Panc1 (cell line): ENCODE measurements around the gene AP4B1. TPM values are rescaled to one million over a fixed set of nuclear protein-coding genes. Genes with fewer than 3 reads are reported as not detected.

Experiments used
- ATAC-seq: fragments of 200-7000 bp; cut with Tn5 transposase; 2 replicates; pipeline ENCODE4 v1.9.1; 2020; ENCODE audit warnings: mild to moderate bottlenecking, moderate library complexity
- BruUV-seq: library from RNA; stranded (reverse); fragments of 400-500 nt; replicated peaks from 2 replicates; lab custom pipeline; 2021; lab: Mats Ljungman, UMichigan
- CTCF ChIA-PET: fragments of 300-600 bp; sonication (Branson Sonifier 250); formaldehyde crosslinking; loops from one replicate; lab custom pipeline; 2022; ENCODE audit warnings: antibody characterized with exemption; lab: Charles Lee
- POLR2A ChIA-PET: fragments of 300-600 bp; sonication (Branson Sonifier 250); formaldehyde crosslinking; loops from one replicate; lab custom pipeline; 2022; ENCODE audit warnings: antibody characterized with exemption; lab: Charles Lee
- DNase-seq: peaks from one replicate; pipeline ENCODE4 v3.0.0-alpha.2; 2010; ENCODE audit warnings: low read depth, low spot score
- H3K27ac ChIP-seq: 2 replicates; pipeline ENCODE4 v1.5.1; 2011; ENCODE audit warnings: mild to moderate bottlenecking, low read length, inconsistent platforms
- H3K27me3 ChIP-seq: fragments of 200-500 bp; sonication (Bioruptor generic); 2 replicates; pipeline ENCODE4 v1.6.0; 2014; ENCODE audit warnings: low read length, inconsistent platforms; ENCODE audit not compliant: control insufficient read depth, insufficient read depth
- H3K36me3 ChIP-seq: fragments of 200-500 bp; sonication (Bioruptor generic); 2 replicates; pipeline ENCODE4 v1.5.1; 2014; ENCODE audit warnings: inconsistent platforms, mild to moderate bottlenecking, low read length, moderate library complexity; ENCODE audit not compliant: control insufficient read depth, insufficient read depth
- H3K4me1 ChIP-seq: 2 replicates; pipeline ENCODE4 v1.5.1; 2011; ENCODE audit warnings: inconsistent platforms, mild to moderate bottlenecking, low read length, moderate library complexity; ENCODE audit not compliant: control insufficient read depth, insufficient read depth
- H3K4me3 ChIP-seq, 2 experiments: 2 replicates each; pipeline ENCODE4 v1.5.1; 2011 to 2012; ENCODE audit warnings: low read depth in 2 of 2, low read length in 2 of 2, mild to moderate bottlenecking in 2 of 2, inconsistent platforms in 1 of 2, moderate library complexity in 1 of 2
- H3K9me3 ChIP-seq: fragments of 200-500 bp; sonication (Bioruptor generic); 2 replicates; pipeline ENCODE4 v1.5.1; 2014; ENCODE audit warnings: low read depth, mild to moderate bottlenecking, inconsistent platforms, low read length, moderate library complexity; ENCODE audit not compliant: control insufficient read depth, insufficient read depth
- POLR2AphosphoS5 ChIP-seq: IDR thresholded peaks from 2 replicates; pipeline ENCODE4 v1.6.1; 2012; ENCODE audit warnings: mild to moderate bottlenecking, low read depth, low read length, moderate library complexity
- SIN3A ChIP-seq: IDR thresholded peaks from 2 replicates; pipeline ENCODE4 v1.6.1; 2012; ENCODE audit warnings: low read depth, mild to moderate bottlenecking, low read length, moderate library complexity, borderline replicate concordance; ENCODE audit not compliant: insufficient read depth
- TCF7L2 ChIP-seq: IDR thresholded peaks from 2 replicates; pipeline ENCODE4 v1.6.1; 2011; ENCODE audit warnings: mild to moderate bottlenecking, low read depth, low read length, inconsistent platforms
- in situ Hi-C: cut with HindIII; loops from 2 replicates; pipeline ENCODE4 v1.10.0; 2016; ENCODE audit warnings: low sequenced_read_pairs, low pct_unique_long_range_greater_than_20kb
- intact Hi-C: fragments of 100-400 bp; cut with micrococcal nuclease; formaldehyde crosslinking; loops from one replicate; pipeline ENCODE4 v1.10.0; 2022; ENCODE audit not compliant: unreplicated experiment
- total RNA-seq: library from RNA; stranded (reverse); gene quantifications from one replicate; pipeline ENCODE4 v1.2.1, GENCODE V29; 2021; ENCODE audit not compliant: unreplicated experiment
- TF ChIP-seq, protein P1 (sequence below), 2 experiments: IDR thresholded peaks; 2 replicates each; pipeline ENCODE4 v1.6.1; 2011 to 2012; ENCODE audit warnings: low read depth in 2 of 2, control low read depth in 1 of 2, low read length in 1 of 2, mild to moderate bottlenecking in 1 of 2, moderate library complexity in 1 of 2; ENCODE audit not compliant: insufficient read depth in 1 of 2

The AP4B1 gene
- total RNA-seq, 1 experiment from 2014 or later: 14.2 TPM

DNA sequence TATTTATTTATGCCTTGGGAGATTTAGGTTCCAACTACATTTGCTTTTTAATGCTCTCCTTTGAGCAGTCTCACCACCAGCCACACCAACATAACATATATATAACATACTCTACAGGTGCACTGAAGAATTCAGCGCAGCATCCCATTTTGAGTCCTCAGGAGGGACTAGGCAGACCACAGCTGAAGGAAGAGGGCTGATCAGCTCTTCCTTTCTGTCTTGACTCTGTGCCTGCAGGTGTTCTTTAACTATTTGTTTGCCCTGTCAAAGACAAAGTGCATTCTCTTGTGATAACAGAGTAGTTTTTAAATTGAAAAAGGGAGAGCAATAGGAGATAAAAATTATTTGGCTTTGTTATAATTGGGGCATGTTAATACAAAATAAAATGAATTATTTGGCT, 41.5 kb upstream of the AP4B1 start:
- Histone ChIP-seq H3K4me1 (no peaks in the 10 kb centered on the region), H3K36me3 (no peaks in the 10 kb centered on the region; the same call in 1 of the 2 replicates), H3K27me3 (no peaks in the 10 kb centered on the region), H3K4me3 (no peak overlapping the region), H3K27ac (no peak overlapping the region), H3K9me3 (no peaks in the 10 kb centered on the region)
- intact Hi-C loops (no loop called here), in situ Hi-C loops (no loop called here)
- ChIA-PET POLR2A (interaction anchor here (0.6 to 0.8 kb wide), 2 partner anchors 16 to 42 kb away, joined by 3 to 5 read pairs; partner anchors contain the start of gene AP4B1), CTCF (no interaction called here)
- DNase-seq (no peak), ATAC-seq (no peak)
- no TSS peak for BruUV-seq
- TF ChIP-seq TCF7L2: no peak

DNA sequence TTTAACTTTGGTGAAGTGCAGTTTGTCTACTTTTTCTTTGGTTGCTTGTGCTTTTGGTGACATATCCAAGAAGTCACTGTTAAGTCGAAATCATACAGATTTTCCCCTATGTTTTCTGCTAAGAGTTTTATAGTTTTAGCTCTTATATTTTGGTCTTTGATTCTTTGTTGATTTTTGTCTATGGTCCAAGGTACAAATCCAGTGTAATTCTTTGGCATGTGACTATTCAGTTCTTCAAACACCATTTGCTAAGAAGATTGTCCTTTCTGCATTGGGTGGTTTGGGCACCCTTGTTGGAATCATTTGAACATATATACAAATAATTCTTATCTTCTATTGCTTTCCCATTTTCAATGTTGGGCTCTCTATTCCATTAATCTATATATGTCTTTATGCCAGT, 40.7 kb upstream of the AP4B1 start:
- no peak overlapping the region for H3K27ac ChIP-seq
- no peak for ATAC-seq
- H3K4me3 ChIP-seq: no peak overlapping the region
- H3K36me3 ChIP-seq: no peaks in the 10 kb centered on the region; the same call in 1 of the 2 replicates
- TF ChIP-seq POLR2AphosphoS5 (no peak), TCF7L2 (no peak)
- TF ChIP-seq, protein P1, sequence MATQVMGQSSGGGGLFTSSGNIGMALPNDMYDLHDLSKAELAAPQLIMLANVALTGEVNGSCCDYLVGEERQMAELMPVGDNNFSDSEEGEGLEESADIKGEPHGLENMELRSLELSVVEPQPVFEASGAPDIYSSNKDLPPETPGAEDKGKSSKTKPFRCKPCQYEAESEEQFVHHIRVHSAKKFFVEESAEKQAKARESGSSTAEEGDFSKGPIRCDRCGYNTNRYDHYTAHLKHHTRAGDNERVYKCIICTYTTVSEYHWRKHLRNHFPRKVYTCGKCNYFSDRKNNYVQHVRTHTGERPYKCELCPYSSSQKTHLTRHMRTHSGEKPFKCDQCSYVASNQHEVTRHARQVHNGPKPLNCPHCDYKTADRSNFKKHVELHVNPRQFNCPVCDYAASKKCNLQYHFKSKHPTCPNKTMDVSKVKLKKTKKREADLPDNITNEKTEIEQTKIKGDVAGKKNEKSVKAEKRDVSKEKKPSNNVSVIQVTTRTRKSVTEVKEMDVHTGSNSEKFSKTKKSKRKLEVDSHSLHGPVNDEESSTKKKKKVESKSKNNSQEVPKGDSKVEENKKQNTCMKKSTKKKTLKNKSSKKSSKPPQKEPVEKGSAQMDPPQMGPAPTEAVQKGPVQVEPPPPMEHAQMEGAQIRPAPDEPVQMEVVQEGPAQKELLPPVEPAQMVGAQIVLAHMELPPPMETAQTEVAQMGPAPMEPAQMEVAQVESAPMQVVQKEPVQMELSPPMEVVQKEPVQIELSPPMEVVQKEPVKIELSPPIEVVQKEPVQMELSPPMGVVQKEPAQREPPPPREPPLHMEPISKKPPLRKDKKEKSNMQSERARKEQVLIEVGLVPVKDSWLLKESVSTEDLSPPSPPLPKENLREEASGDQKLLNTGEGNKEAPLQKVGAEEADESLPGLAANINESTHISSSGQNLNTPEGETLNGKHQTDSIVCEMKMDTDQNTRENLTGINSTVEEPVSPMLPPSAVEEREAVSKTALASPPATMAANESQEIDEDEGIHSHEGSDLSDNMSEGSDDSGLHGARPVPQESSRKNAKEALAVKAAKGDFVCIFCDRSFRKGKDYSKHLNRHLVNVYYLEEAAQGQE (IDR thresholded peaks at IDR 0.05; ENCODE audit: insufficient read depth in 1 of 2, low read depth in 2 of 2, low read length in 1 of 2): no peak
- no peaks in the 10 kb centered on the region for H3K4me1 ChIP-seq
- CTCF ChIA-PET: no interaction called here
- H3K9me3 ChIP-seq: no peaks in the 10 kb centered on the region
- in situ Hi-C loops (no loop called here), intact Hi-C loops (no loop called here)
- BruUV-seq: no TSS peak
- DNase-seq: no peak
- POLR2A ChIA-PET: no interaction called here
- H3K27me3 ChIP-seq: no peaks in the 10 kb centered on the region

DNA sequence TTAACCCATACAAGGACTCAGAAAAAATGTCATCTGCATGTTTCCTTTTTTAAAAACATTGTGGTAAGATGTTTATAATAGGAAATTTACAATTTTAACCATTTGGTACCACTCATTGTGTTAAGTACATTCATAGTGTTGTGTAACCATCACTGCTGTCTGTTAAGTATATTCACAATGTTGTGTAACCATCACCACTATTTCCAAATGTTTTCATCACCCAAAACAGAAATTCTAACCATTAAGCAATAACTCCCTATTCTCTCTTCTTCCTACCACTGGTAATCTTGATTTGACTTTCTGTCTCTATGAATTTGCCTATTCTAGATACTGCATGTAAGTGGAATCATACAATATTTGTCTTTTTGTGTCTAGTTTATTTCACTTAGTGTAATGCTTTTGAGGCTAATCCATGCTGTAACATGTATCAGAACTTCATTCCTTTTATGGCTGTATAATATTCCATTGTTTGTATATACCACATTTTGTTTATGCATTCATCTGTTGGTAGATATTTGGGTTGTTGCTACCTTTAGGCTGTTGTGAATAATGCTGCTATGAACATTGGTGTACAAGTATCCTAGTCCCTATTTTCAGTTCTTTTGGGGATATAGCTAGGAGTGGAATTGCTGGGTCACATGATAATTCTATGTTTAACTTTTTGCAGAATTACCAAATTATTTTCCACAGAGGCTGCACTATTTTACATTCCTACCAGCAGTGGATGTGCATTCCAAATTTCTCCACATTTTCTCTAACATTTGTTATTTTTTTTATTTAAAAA, 38.6 kb upstream of the AP4B1 start:
- DNase-seq (no peak), ATAC-seq (no peak)
- intact Hi-C loops (no loop called here), in situ Hi-C loops (no loop called here)
- Histone ChIP-seq H3K36me3 (no peaks in the 10 kb centered on the region; the same call in 1 of the 2 replicates), H3K27ac (no peak overlapping the region), H3K27me3 (no peaks in the 10 kb centered on the region), H3K4me1 (no peaks in the 10 kb centered on the region), H3K4me3 (no peak overlapping the region), H3K9me3 (no peaks in the 10 kb centered on the region)
- BruUV-seq: no TSS peak
- TF ChIP-seq, protein P1 (IDR thresholded peaks at IDR 0.05; ENCODE audit: insufficient read depth in 1 of 2, low read depth in 2 of 2, low read length in 1 of 2): no peak
- TF ChIP-seq SIN3A: no peak
- CTCF ChIA-PET: no interaction called here
- POLR2A ChIA-PET: no interaction called here
